ENCODE measurements around the gene MTHFD1L.

MTHFD1L gene

DNA sequence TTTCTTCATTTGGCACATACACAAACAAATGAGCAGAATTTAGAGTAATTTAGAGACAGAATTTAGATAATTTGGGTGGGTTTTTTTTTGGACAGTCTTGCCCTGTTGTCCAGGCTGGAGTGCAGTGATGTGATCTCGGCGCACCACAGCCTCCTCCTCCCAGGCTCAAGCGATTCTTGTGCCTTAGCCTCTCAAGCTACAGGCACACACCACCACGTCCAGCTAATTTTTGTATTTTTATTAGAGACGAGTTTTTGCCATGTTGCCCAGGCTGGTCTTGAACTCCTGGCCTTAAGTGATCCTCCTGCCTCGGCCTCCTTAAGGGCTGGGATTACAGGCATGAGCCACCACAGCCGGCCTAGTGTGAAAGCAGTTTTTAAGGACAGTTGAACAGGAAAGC lies 127.8 kb downstream of the MTHFD1L start:
- no peak for DNase-seq

GRCh38 chr6:150994026-150994425 lies 128.5 kb downstream of the MTHFD1L start:
- no peak for DNase-seq

GRCh38 chr6:150996968-150997367 lies 131.5 kb downstream of the MTHFD1L start:
- DNase-seq = no peak

DNA sequence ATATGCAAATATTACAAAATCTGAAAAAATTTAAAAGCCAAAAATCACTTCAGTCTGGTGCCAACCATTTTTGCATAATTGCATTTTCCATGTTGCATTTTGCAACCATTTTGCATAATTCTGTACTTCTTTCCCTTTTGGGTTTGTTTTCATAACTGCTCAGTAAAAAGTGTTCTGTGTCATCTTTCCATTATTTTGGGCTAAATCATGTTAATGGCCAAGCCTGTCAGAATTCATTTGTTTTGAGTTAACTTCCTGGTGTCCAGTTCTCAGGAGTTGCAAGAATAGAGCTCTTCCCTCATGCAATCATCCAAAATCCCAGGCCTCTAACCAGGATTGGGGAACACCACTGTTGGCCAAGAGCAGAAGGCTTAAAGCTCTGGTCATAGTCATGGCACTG lies 133.6 kb downstream of the MTHFD1L start:
- DNase-seq = no peak

GRCh38 chr6:150999576-150999975 lies 134.1 kb downstream of the MTHFD1L start:
- DNase-seq = no peak

DNA sequence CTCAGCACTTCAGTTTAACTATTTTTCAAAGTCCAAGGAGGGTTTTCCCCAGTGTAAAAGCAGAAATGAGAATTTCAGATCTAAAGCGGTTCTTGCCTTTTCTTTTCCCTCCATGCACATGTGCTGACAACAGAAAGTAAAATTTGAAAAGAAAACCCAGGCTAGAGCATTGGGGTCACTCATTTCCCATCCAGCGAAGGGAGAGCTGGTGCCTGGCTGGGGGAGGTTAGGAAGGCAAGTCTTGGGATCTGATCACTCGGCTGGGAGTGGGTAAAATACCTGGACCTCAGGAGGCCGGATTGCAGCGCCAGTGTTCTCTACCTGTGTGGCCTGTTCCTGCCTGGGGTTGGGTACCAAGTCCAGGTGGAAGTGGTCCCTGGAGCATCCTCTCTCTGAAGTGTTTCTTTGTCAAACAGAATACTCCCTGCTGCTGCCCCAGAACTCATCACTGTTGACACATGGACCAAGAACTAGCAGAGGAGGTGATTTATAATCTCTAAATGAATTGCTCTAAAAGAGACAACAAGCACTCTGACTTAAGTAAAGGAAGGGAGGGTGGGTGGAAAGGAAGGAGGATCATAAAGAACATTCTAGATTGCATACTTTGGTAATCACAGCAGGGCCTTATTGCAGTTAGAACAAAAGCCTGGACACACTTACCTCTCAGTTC lies 136.0 kb downstream of the MTHFD1L start:
- no peak for DNase-seq

DNA sequence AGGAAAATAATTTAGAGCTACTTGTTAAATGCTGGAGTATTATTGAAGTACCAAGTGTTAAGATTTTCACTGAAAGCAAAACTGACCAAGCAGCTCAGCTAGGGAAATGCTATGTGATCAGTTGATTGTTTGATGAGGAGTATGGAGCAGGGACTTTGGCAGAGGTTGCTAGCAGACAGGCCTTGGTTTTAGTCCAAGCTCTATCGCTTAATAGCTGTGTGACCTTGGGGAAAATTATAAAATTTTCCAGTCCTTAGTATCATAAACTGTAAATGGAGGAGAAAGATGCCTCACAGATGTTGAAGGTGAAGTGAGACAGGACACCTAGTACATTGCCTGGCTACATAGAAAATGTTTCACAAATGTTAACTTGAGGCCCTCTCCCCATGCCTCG lies 136.6 kb downstream of the MTHFD1L start:
- no peak for DNase-seq

DNA sequence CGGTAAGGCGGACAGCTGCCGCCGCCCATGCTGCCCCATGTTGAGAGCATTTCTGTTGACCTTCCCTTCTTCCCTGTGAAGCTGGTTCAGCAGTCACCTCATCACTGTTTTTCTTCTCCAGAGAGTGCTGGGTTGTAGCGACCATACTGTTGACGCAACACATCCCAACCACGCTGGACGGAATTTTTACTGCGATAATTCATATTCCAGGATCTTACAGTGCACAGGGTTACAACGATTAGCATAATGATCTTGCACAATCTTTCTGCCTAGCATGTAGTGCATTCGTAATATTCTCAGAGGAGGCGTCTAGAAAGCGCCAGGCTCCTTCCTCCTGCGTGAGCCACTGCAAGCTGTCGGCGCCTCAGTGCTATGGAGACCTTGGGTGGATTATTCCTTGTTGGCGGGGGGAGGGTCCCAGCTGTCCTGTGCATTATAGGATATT lies 137.0 kb downstream of the MTHFD1L start:
- DNase-seq = no peak

DNA sequence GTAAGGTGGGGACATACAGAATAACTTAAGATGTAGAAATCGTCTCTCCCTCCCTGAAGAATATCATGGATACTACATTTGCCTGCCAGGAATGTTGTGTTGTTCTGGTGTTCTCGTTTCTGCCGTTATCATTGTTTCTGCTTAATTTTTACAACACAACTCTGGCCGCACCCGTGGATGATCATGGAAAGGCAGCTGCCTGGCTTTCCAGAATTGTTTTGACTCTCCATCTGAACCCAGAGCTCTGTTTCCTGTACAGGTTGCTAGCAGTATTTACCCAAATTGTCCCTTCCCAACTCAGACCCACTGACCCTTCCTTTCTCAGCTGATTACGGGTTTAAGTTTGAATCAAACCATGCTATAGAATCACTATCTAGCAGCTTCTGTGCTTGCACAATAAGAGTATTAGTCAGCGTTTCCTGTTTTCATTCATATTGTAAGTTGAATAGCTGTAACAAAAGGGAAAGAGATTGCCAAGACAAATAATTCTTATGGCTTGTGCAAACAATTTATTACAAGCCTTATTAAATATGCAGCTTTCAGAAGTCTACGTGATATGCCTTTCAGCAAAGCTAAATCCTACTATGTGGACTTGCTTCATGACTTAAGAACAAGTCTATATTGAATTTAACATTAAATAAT lies 139.0 kb downstream of the MTHFD1L start:
- peak; percentile 89 for DNase-seq

DNA sequence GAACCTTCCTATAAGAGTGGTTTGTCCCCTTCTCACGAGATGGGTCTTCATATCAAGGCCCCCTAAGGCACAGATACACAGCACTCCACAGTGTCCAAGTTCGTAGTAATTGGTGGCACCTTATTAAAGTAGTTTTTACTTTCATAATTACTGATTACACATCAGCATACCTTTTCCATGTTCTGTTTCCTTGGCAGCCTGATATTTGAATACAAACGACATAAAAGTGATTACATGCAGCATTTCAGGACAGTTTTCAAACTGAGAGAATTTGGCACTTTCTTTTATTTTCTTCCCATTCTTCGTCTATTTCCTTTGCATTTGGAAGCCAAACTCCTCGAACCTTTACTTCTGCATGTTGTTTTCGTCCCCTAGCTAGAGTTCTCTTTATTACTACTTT lies 139.7 kb downstream of the MTHFD1L start:
- no peak for DNase-seq

DNA sequence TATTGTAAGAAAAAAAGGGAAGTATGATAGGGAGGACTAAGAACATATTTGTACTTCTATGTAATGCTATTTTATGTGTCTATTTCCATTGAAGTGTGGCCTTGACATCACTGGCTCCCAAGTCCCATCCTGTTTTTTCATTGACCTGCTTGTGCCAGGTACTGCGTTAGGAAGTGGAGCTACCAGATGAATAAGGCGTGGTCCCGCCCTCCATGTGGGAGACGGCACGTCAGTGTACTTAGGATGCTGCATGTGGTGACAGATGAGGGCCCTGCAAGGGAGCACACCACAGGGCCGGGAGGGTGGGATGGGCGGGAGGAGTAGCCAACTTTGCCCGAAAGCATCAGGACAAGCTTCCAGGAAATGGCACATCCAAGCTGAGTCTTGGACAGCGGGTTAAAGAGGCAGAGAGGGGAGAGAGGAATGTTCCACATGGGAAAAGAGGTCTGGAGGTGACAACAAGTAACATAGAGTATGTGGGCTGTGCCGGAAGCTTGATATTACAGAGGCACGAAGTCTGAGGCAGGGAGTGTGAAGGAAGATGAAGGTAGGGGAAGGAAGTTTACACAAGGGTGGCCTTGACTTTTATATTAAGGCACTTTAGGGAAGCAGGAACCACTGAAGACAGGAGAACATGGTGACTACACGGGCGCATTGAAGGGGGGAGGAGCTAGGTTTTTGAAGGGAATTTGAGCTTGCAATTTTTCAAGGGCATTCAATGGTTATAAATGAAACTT lies 140.6 kb downstream of the MTHFD1L start:
- DNase-seq = peak; percentile 8

- no peak for DNase-seq
Observed at GRCh38 chr6:151007076-151007475, 141.6 kb downstream of the MTHFD1L start.

DNA sequence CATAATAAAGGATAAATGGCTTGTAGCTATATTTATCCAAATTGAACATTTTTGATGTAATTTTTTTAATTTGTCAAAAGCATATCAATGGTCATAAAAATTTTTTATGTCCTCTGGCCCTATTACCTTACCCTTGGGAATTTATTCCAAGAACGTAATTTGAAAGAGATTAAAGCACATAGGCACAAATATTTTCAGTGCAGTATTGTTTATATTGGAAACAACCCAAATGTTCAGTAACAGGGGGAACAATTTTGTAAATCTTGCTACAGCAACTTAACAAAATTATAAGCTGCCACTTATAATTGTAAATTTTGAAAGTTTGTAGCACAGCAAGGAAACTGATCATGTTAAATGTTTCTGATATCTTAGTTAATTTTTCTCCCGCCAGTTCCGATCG lies 142.4 kb downstream of the MTHFD1L start:
- no peak for DNase-seq

GRCh38 chr6:151008425-151008824 lies 142.9 kb downstream of the MTHFD1L start:
- DNase-seq = no peak

DNA sequence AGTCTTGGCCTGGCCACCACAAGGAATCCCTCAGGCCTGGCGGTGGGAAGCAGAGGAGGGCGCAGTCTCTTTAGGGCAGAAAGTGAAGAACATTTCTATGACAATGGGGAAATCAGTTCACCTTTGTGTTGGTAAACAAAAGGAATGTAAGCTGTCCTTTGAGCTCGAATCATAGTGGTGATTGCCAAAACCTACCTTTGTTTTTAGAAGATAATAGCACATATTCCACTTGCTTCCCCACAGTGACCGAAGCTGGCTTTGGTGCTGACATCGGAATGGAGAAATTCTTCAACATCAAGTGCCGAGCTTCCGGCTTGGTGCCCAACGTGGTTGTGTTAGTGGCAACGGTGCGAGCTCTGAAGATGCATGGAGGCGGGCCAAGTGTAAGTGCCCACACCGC lies 144.1 kb downstream of the MTHFD1L start:
- no peak for DNase-seq

- DNase-seq = no peak
Observed at GRCh38 chr6:151010071-151010470, 144.6 kb downstream of the MTHFD1L start.

DNA sequence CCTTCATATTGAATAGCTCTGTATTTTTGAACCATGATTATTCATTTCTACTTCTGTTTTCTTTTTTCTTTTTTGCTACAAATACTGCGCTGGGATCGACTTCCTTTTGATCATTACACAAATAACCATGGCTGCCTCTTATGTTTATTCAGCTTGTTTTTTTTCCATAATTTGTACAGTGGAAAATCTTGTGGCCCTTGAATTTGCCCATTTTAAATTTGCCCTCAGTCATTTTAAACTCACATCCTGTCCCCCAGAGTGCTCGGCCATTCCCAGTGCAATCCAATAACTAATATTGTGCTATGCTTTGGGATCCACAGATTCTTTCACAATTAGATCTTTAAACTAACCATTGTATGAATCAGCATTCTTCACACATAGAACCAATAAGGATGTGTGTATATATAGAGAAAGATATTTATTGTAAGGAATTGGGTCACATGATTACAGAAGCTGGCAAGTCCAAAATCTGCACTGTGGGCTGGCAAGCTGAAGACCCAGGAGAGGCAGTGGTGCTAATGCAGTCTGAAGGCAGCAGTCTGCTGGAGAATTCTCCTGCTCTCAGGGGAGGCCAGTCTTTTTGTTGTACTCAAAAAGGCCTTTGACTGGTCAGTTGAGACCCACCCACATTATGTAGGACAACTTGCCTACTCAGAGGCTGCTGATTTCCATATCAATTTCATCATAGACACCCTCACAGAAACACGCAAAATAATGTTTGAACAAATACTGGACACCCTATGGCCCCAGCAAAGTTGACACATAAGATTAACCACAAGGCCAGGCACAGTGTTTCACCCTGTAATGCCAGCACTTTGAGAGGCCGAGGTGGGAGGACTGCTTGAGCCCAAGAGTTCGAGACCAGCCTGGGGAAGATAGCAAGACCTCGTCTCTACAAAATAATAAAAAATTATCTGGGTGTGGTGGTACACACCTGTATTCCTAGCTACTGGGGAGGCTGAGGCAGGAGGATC lies 147.1 kb downstream of the MTHFD1L start:
- no peak for DNase-seq

- peak; percentile 25 for DNase-seq
Observed at GRCh38 chr6:151014404-151015100, 149.1 kb downstream of the MTHFD1L start.

DNA sequence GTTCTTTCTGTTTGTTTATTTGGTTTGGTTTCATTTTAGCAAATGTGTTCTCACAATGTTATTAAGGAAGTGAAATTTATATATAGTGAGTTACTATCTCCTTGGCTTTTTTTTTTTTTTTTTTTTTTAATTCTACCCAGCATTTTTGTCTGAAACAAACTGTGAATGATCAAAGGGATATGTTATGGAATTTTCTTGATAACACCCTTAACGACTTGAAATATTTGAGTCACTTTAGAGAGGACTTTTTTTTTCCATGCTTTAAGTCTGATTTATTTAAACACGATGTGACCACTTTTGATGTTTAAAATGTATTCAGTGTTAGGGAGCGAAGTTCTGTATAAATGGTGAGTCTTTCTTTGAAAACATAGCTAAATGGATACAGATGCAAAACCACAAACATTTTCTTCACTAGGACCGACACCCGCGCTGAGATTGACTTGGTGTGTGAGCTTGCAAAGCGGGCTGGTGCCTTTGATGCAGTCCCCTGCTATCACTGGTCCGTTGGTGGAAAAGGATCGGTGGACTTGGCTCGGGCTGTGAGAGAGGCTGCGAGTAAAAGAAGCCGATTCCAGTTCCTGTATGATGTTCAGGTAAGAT lies 149.7 kb downstream of the MTHFD1L start:
- no peak for DNase-seq

DNA sequence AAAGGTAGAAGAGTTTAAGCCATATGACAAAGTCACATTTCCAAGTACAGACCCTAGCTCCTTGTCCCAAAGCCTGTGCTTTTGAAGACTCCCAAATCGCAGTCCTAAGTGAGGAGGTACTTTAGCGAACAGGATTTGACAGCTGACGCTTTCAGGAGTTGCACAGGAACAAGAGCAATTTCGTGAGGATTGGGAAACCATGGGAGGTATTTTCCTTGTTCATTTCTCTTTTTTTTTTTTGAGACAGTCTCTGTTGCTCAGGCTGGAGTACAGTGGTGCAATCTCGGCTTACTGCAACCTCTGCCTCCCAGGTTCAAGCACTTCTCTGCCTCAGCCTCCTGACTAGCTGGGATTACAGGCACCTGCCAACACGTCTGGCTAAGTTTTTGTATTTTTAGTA lies 150.6 kb downstream of the MTHFD1L start:
- no peak for DNase-seq

DNA sequence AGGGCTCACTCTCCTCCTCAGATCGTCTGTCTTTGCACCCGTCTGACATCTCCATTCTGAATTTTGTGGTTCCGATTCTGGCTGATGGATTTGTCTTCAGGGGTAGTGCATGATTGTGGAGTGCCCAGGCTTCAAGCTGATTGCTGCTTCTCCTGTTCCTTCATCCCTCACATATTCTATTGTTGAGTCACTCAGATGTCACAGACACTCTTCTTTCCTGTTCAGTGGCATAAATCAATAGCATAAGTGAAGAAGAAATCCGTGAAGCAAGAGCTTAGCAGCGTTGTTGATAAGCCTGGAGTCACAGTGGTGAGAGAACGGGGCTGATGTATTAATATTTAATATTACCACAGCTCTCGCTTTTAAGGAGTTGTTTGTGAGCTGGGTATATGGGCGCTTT lies 152.5 kb downstream of the MTHFD1L start:
- DNase-seq = no peak

Measured in DMS153 (cell line).